GM12878 (cell line): ENCODE results near the gene GAS2L1. TPM values are rescaled to one million over a fixed set of nuclear protein-coding genes. Genes with fewer than 3 reads are reported as not detected.

Source experiments
- ATAC-seq: fragments of 200-7000 bp; cut with Tn5 transposase; 3 replicates; pipeline ENCODE4 v1.9.1; 2020; ENCODE audit warnings: mild to moderate bottlenecking, moderate library complexity
- BruUV-seq: library from RNA; stranded (reverse); fragments of 400-500 nt; replicated peaks from 2 replicates; lab custom pipeline; 2021; lab: Mats Ljungman, UMichigan
- CTCF ChIA-PET: fragments of 300-600 bp; sonication (Branson Sonifier 250); formaldehyde crosslinking; extraction: SDS; loops from one replicate; lab custom pipeline; 2021; ENCODE audit warnings: inconsistent platforms; lab: Yijun Ruan, JAX
- POLR2A ChIA-PET: fragments of 350-600 bp; formaldehyde crosslinking; extraction: SDS; loops from one replicate; lab custom pipeline; 2021; ENCODE audit warnings: inconsistent platforms; lab: Charles Lee
- RAD21 ChIA-PET: fragments of 300-600 bp; sonication (Branson Sonifier 250); formaldehyde crosslinking; loops from one replicate; lab custom pipeline; 2023; ENCODE audit warnings: antibody characterized with exemption; ENCODE audit not compliant: unreplicated experiment; lab: Charles Lee
- SMC1A ChIA-PET: fragments of 300-600 bp; sonication (Branson Sonifier 250); formaldehyde crosslinking; loops from one replicate; lab custom pipeline; 2023; ENCODE audit not compliant: unreplicated experiment, uncharacterized antibody; lab: Charles Lee
- DNase-seq: peaks from one replicate; pipeline ENCODE4 v3.0.0-alpha.2; 2011; ENCODE audit warnings: low read depth, low spot score
- FAIRE-seq: peaks from 3 replicates; lab custom pipeline; 2011; peaks lifted over from hg19 to GRCh38; lab: Jason Lieb, UNC
- H2AFZ ChIP-seq: 2 replicates; pipeline ENCODE4 v1.6.0; 2011; ENCODE audit warnings: low read depth, low read length, control low read depth; ENCODE audit not compliant: control insufficient read depth
- H3K27ac ChIP-seq: 2 replicates; pipeline ENCODE4 v1.5.1; 2011; ENCODE audit warnings: control low read depth; ENCODE audit not compliant: control insufficient read depth, insufficient read depth
- H3K27me3 ChIP-seq, 2 experiments: replicated peaks in 1 of 2; 2 replicates each; pipeline versions ENCODE4 v1.6.0 to v1.6.1; 2011; ENCODE audit warnings: low read length in 1 of 2; ENCODE audit not compliant: control insufficient read depth in 2 of 2, insufficient read depth in 2 of 2
- H3K36me3 ChIP-seq, 2 experiments: 2 replicates each; pipeline ENCODE4 v1.5.1; 2011; ENCODE audit warnings: low read length in 1 of 2; ENCODE audit not compliant: control insufficient read depth in 2 of 2, insufficient read depth in 2 of 2
- H3K4me1 ChIP-seq: 2 replicates; pipeline ENCODE4 v1.6.1; 2011; ENCODE audit warnings: mild to moderate bottlenecking, low read length, moderate library complexity, mixed read lengths; ENCODE audit not compliant: control insufficient read depth, insufficient read depth
- H3K4me2 ChIP-seq: 2 replicates; pipeline ENCODE4 v1.6.0; 2011; ENCODE audit warnings: control low read depth; ENCODE audit not compliant: control insufficient read depth, insufficient read depth
- H3K4me3 ChIP-seq: fragments of 200-600 bp; sonication (generic); 2 replicates; pipeline ENCODE4 v1.5.1; 2016
- H3K79me2 ChIP-seq: 2 replicates; pipeline ENCODE4 v1.6.0; 2011; ENCODE audit warnings: low read length; ENCODE audit not compliant: control insufficient read depth, insufficient read depth
- H3K9ac ChIP-seq: 2 replicates; pipeline ENCODE4 v1.8.0; 2011; ENCODE audit warnings: low read length, control low read depth, mixed read lengths; ENCODE audit not compliant: control insufficient read depth, insufficient read depth
- H3K9me3 ChIP-seq: replicated peaks from 3 replicates; pipeline ENCODE4 v1.5.1; 2011; ENCODE audit warnings: mild to moderate bottlenecking, low read length; ENCODE audit not compliant: control insufficient read depth, insufficient read depth
- H4K20me1 ChIP-seq: 2 replicates; pipeline ENCODE4 v1.6.0; 2011; ENCODE audit not compliant: control insufficient read depth, insufficient read depth
- BCL11A ChIP-seq: IDR thresholded peaks from 2 replicates; pipeline ENCODE4 v1.6.1; 2011; ENCODE audit warnings: low read depth, low read length
- BCLAF1 ChIP-seq: fragments of 450-650 bp; IDR thresholded peaks from 2 replicates; pipeline ENCODE4 v1.6.1; 2017; ENCODE audit warnings: antibody characterized with exemption, mild to moderate bottlenecking, moderate library complexity
- BRCA1 ChIP-seq: IDR thresholded peaks from 2 replicates; pipeline ENCODE4 v1.6.1; 2011; ENCODE audit warnings: low read depth, low read length, improper control_type of control experiment
- EED ChIP-seq: sonication (generic); IDR thresholded peaks from 2 replicates; pipeline ENCODE4 v1.6.1; 2016; ENCODE audit warnings: antibody characterized with exemption, low read depth
- ETV6 ChIP-seq, 2 experiments: fragments of 450-650 bp in 1 of 2; IDR thresholded peaks in 1 of 2; conservative IDR thresholded peaks in 1 of 2; 2 replicates each; pipeline ENCODE4 v1.6.1; 2014; ENCODE audit warnings: antibody characterized with exemption in 1 of 2, borderline replicate concordance in 1 of 2, low read depth in 1 of 2, mild to moderate bottlenecking in 1 of 2, moderate library complexity in 1 of 2
- HDAC2 ChIP-seq: fragments of 200-600 bp; sonication (generic); IDR thresholded peaks from 2 replicates; pipeline ENCODE4 v1.6.1; 2017
- HDGF ChIP-seq: fragments of 450-650 bp; IDR thresholded peaks from 2 replicates; pipeline ENCODE4 v1.6.1; 2016; ENCODE audit warnings: antibody characterized with exemption
- IRF5 ChIP-seq: fragments of 450-650 bp; IDR thresholded peaks from 2 replicates; pipeline ENCODE4 v1.6.1; 2017; ENCODE audit warnings: borderline replicate concordance
- KAT2A ChIP-seq: conservative IDR thresholded peaks from 2 replicates; pipeline ENCODE4 v1.6.1; 2011; ENCODE audit warnings: low read depth, low read length; ENCODE audit not compliant: control insufficient read depth
- MEF2A ChIP-seq: IDR thresholded peaks from 2 replicates; pipeline ENCODE4 v1.6.1; 2011; ENCODE audit warnings: low read depth, mild to moderate bottlenecking, low read length, moderate library complexity; ENCODE audit not compliant: insufficient read depth
- MYC ChIP-seq: IDR thresholded peaks from 2 replicates; pipeline ENCODE4 v1.6.1; 2011; ENCODE audit warnings: mild to moderate bottlenecking, low read length, moderate library complexity, inconsistent platforms; ENCODE audit not compliant: insufficient read depth, insufficient replicate concordance, insufficient read length, severe bottlenecking
- NR2C2 ChIP-seq: IDR thresholded peaks from 2 replicates; pipeline ENCODE4 v1.6.1; 2011; ENCODE audit warnings: borderline replicate concordance, low read depth; ENCODE audit not compliant: control insufficient read depth, insufficient read length
- RELB ChIP-seq: fragments of 450-650 bp; IDR thresholded peaks from 2 replicates; pipeline ENCODE4 v1.6.1; 2017; ENCODE audit warnings: low read depth, mild to moderate bottlenecking, moderate library complexity
- SIN3A ChIP-seq: IDR thresholded peaks from 2 replicates; pipeline ENCODE4 v1.6.1; 2012; ENCODE audit warnings: low read depth, low read length, improper control_type of control experiment
- SP1 ChIP-seq: IDR thresholded peaks from one replicate; pipeline ENCODE4 v1.6.1; 2011; ENCODE audit warnings: low read depth, low read length
- ZNF207 ChIP-seq: fragments of 450-650 bp; IDR thresholded peaks from 2 replicates; pipeline ENCODE4 v1.6.1; 2014; ENCODE audit warnings: antibody characterized with exemption, mild to moderate bottlenecking, borderline replicate concordance
- ZNF24 ChIP-seq: fragments of 450-650 bp; IDR thresholded peaks from 2 replicates; pipeline ENCODE4 v1.6.1; 2017; ENCODE audit warnings: antibody characterized with exemption, mild to moderate bottlenecking
- ZNF384 ChIP-seq: IDR thresholded peaks from 2 replicates; pipeline ENCODE4 v1.6.1; 2012; ENCODE audit warnings: low read depth, mild to moderate bottlenecking, low read length, improper control_type of control experiment, borderline replicate concordance
- WGBS: methylation state at CpG from one replicate; pipeline ENCODE4 v1.1.6; 2016; ENCODE audit warnings: low lambda C conversion rate; ENCODE audit not compliant: insufficient replicate concordance, insufficient coverage; ENCODE audit errors: missing lambda C conversion rate; 5-methylcytosine and 5-hydroxymethylcytosine counted together
- in situ Hi-C: fragments of 300-500 bp; cut with MboI; formaldehyde crosslinking; loops from 9 replicates; pipeline ENCODE4 v1.14.3; 2018; ENCODE audit warnings: mixed read lengths
- intact Hi-C: fragments of 100-400 bp; cut with micrococcal nuclease; formaldehyde crosslinking; loops from one replicate; pipeline ENCODE4 v1.14.2; 2022; ENCODE audit not compliant: unreplicated experiment
- polyA plus RNA-seq, 11 experiments: library from polyadenylated mRNA; depleted of rRNA in 4 of 11; unstranded in 6 of 11; stranded (reverse) in 5 of 11; fragments of >200 nt; fragmentation: Nextera tagmentation in 4 of 11; fragmentation: Illumina TruSeq in 1 of 11; extraction: Ambion mirVana in 4 of 11; extraction: Trizol in 1 of 11; gene quantifications; 1 replicate in 1 of 11; 2 replicates in 10 of 11; pipeline versions ENCODE4 v1.2.1 to v1.2.3, GENCODE V29; 2011 to 2016; ENCODE audit warnings: inconsistent platforms in 2 of 11, missing spikeins in 2 of 11, low read depth in 1 of 11
- total RNA-seq, 4 experiments: library from RNA; depleted of rRNA in 3 of 4; stranded (reverse); fragments of >200 nt in 3 of 4; fragmentation: Illumina TruSeq in 1 of 4; extraction: Trizol in 1 of 4; gene quantifications; 2 replicates each; pipeline versions ENCODE4 v1.2.1 to v1.2.3, GENCODE V29; 2013 to 2021

Gene GAS2L1
- total and polyA plus RNA-seq, 10 of the 15 experiments (the other 5 are each of a cell fraction or from before 2014, with no cell fraction given) = 0.03 to 0.13 TPM; not detected in 8

GRCh38 chr22:29309332-29310064 lies 3.0 kb downstream of the GAS2L1 start:
- no peak overlapping the region for H3K9ac ChIP-seq
- DNase-seq (no peak), ATAC-seq (no peak), FAIRE-seq (no peak)
- ChIA-PET CTCF (no interaction called here), POLR2A (no interaction called here), SMC1A (no interaction called here), RAD21 (no interaction called here)
- TF ChIP-seq ZNF24 (no peak), EED (no peak), HDGF (no peak), NR2C2 (no peak), BRCA1 (no peak), BCL11A (no peak), HDAC2 (no peak), SP1 (no peak), KAT2A (no peak), MYC (no peak), SIN3A (no peak), MEF2A (no peak), ZNF384 (no peak), IRF5 (no peak), ZNF207 (no peak), BCLAF1 (no peak), RELB (no peak), ETV6 (conservative IDR thresholded peaks at IDR 0.05 in 1 of 2, IDR thresholded peaks at IDR 0.05 in 1 of 2; ENCODE audit: borderline replicate concordance in 1 of 2, low read depth in 1 of 2) (no peak)
- H3K4me1 ChIP-seq = no peaks in the 10 kb centered on the region; the same call in 1 of the 2 replicates
- in situ Hi-C loops (no loop called here), intact Hi-C loops (no loop called here)
- peaks cover 7 to 11% of the 10 kb centered on the region in 2 experiments; a peak in 3 of 4 replicates for H3K27me3 ChIP-seq
- H4K20me1 ChIP-seq = no peaks in the 10 kb centered on the region
- 61% methylated on average over 20 of the region's 21 CpGs for WGBS
- no peaks in the 10 kb centered on the region for H3K79me2 ChIP-seq
- no TSS peak for BruUV-seq
- H2AFZ ChIP-seq = no peak overlapping the region
- no peak overlapping the region for H3K4me2 ChIP-seq
- H3K4me3 ChIP-seq = no peak overlapping the region
- H3K9me3 ChIP-seq = no peaks in the 10 kb centered on the region; the same call in 2 of the 3 replicates
- no peak overlapping the region for H3K27ac ChIP-seq
- no peaks in the 10 kb centered on the region for H3K36me3 ChIP-seq
